Stimulated activated CD8-positive, alpha-beta memory T cell treated with anti-CD3 and anti-CD28 coated beads, Interleukin-12 subunit alpha, Interleukin-12 subunit beta, amount 100 ng/mL, for 24 hours (primary cell): Measurements from ENCODE around the gene RECQL.
"Not testable (repeated sequence)": the region's sequence is repeated elsewhere in the genome, so short reads cannot be mapped to it uniquely, and the experiment has no call there.

Source experiments
- DNase-seq: peaks from one replicate; pipeline ENCODE4 v3.0.0-alpha.2; 2020; ENCODE audit errors: extremely low read depth

The RECQL gene

DNA sequence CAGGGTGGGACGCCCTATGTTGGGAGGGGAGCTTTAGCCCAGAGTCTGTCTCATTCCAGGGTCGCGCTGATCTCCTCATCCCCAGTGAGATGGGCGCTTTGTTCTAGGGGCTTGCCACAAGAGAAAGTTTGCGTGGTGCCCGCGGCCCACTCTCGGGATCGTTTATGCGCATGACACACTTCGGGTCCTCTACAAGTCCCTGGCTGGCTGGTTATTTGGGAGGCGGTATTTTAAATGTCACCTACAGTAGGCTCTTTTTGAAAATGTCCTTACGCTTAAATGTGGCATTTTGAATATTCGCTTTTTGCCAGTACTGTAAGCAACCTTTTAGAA, 695 bp upstream of the RECQL start:
- DNase-seq, result no peak

DNA sequence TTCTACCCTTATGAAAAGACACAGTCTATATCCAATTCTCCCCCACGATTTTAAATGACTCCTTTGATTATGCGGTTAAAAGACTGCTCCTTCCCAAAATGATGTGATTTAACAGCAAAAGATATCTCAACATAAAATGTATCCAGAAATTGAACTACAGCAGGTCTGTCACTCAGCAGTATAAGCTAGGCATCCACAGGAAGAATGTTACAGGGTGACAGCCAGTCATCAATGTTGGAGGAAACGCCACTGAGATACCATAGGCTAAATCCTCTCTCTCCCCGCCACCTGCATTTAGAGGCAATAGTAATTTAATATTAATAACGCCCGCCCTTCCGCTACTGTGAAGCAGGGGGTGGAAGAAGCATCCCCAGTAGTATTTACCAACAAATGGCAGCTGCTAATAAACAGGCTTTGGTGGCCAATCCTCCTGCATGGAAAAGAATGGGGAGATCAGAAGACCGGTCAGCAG, 613 bp downstream of the RECQL start:
- DNase-seq, result no peak

DNA sequence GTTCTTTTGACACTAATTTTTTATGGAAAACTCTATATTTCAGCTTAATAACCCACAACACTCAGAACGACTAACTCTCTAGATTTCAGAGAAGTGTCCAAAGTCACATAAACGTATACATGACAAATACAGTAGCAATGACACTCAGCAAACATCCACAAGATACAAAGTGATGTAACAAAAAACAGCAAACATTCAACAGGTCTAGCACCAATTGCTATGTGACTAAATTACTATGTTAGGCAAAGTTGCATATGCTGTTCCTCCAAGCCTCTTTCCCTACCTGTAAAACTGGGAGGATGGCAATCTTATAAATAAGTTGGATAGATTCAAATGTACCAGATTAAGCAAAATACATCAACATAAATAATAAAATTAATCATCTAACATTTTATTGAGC, 1.7 kb downstream of the RECQL start:
- DNase-seq, result no peak

DNA sequence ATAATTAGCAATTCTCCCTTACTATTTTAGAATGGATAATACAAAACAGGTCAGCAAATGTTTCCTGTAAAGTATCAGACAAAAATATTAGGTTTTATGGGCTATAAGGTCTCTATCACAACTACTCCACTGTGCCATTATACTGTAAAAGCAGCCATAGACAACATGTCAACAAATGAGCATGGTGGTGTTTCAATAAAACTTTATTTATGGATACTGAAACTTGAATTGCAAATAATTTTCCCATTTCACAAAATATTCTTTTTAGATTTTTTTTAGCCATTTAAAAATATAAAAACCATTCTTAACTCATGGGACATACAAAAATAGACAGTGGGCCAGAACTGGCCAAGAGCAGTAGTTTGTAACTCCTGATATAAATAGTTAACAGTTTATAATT, 15.4 kb downstream of the RECQL start:
- no peak for DNase-seq

DNA sequence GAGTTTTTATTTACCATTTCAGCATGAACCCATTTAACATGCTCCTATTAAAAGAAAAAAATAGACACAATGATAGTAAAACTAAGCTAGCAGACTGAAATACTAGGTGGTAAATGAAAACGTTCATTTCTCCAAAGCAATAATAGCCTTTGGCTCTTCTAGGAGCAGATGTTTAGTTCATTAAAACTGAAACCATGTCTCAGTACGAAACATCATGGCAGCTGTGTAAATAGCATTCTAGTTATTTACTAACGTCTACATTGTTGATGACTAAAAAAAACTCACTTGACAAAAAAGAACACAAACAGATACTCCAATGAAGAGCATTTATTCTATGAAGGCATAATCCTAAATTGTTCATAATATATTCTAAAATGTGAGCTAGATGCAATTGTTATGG, 17.9 kb downstream of the RECQL start:
- DNase-seq, result no peak

DNA sequence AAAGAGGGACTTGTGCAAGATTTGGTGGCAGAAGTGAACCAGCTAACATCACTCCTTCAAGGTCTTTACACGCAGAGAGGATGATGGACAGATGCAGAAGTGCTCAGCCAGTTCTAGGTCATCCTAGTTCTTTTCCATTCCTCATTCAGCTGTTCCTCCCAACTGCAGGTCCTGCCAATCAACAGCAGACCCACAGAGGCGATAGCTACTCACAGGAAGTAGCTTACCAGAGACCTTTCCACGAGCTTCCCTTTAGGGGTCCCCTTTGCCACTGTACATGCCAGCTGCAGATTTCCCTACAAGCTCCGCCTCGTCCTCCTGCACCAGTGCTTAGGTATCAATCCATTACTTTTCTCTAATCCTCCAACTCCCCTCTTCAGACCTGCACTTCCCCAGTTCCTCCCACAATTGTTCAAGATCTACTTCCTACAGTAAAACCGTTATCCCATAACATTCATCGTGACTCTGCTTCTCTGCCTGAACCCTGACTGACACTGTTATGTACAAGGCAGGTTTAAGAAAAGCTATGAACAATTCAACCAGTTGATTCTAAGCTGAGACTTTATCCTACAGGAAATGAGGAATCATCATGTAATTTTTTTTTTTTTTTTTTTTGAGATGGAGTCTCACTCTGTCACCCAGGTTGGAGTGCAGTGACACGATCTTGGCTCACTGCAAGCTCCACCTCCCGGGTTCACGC, 22.5 kb downstream of the RECQL start:
- DNase-seq, result no peak

DNA sequence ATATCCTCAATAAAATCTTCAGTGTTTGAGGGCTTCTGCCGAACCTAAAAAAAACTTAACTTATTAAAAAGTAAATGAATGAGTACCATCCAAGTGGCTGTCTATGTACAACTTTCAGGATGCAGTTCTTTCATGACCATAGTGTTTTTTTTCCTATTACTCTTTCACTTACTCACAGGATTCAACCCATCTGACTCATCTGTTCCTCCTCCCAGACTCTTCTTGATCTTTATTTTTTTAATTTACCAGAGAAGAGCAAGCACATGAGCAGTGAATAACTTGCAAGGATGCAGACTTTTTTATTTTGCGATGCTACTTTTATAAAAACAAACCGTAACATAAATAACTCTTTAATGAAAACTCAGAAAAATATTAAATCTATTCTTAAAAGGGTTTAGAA, 24.5 kb downstream of the RECQL start:
- DNase-seq, result no peak

DNA sequence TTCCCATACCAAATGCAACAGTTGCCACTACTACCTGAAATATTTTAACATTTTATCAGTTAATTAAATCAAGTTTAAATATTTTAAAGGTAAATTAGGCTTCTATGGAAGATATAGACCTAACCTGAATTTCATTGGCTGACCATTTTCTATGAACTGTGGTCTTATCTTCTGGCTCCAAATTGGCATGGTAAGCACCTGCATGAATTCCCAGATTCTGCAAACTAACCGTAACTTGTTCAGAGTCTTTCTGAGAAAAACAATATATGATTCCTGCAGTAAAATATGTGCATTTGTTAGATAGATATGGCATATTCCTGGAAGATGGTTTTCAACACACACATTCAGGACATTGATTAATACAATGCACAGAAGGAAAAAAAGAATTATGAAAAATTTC, 25.9 kb downstream of the RECQL start:
- no peak for DNase-seq

DNA sequence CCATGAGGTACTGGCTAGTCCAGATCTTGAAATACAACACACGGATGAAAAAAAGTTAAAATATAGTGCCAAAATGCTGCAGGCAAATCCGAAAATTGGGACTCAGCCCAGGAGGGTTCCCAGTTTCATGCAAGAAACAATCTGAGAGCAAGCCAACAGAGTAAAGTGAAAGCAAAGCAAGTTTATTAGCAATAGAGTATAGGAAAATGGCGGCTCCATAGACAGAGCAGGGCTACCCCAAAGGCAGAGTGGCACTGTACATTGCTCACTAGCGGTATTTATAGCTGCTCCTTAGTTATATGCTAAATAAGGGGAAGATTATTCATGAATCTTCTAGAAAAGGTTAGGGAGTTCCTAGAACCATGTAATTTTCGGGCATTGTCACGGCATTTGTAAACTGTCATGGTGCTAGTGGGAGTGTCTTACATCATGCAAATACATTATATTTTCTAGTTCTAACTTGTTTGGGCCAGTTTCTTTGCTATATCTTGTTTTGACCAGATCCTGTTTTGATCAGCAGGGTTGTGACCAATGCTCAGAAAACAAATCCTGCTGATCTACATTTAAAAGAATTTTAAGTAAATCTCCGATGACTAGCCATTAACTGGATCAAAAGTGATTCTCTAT, 29.1 kb downstream of the RECQL start:
- no peak for DNase-seq

DNA sequence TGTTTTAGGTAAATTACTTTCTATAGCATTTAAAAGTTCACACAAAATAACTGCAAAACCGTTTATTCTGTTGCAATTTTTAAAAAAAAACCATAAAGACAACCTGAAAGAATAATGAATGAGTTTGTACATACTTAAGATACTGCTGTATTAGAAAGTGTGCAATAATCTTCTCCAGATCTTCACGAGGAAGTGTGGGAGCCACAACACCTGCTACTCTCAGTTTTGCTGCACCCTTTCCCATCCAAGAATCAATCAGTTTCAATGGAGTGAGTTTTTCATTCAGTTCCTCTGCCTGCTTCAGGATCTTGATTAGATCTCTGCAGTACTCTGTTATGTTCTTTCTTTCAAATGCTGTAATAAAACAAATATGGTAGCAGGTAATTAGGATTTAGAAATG, 30.1 kb downstream of the RECQL start:
- DNase-seq, result no peak

DNA sequence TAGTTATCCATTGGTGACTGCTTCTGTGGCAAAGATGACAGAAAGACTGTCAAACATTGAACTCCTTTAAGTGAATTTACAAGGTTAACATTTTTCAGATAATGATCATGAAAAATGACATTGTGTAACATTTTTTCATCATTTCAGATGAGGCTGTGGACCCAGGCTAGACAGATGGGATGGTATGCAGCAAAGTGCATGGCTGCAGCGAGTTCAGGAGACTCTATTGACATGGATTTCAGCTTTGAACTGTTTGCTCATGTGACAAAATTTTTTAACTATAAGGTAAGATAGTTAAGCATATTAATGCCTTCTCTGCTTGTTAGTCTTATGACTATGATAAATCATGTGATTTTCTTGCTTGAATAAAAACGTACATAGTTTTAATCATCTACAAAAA, 34.1 kb downstream of the RECQL start:
- DNase-seq, result not testable (repeated sequence)

DNA sequence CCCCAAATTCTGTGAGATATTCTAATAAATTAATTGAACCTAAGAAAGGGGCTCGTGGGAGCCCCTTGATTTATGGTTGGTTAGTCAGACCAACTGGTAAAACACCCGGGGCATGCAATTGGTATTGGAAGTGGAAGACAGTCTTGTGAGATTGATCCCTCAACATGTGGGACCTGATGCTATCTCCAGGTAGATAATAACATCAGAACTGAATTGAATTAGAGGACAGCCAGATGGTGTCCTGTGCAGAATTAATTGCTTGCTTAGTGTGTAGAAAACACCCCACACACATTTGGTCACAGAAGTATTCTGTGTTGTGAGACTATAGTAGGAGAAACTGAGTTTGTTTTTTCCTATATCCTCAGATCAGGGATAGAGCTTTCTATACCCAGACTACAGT, 42.0 kb downstream of the RECQL start:
- DNase-seq, result no peak

DNA sequence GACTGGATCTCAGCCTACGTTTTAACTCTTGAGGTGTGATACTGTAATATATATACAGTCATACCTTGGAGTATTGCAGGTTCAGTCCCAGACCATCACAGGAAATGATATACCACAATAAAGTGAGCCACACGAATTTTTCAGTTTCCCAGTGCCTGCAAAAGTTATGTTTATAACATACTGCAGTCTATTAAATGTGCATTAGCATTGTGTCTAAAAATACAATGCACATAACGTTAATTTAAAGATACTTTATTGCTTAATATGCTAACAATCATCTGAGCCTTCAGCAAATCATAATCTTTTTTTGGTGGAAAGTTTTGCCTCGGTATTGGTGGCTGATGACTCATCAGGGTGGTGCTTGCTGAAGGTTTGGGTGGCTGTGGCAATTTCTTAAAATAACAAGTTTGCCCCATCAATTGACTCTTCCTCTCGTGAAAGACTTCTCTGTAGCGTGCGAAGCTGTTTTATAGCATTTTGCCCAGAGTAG, 45.1 kb downstream of the RECQL start:
- no peak for DNase-seq

DNA sequence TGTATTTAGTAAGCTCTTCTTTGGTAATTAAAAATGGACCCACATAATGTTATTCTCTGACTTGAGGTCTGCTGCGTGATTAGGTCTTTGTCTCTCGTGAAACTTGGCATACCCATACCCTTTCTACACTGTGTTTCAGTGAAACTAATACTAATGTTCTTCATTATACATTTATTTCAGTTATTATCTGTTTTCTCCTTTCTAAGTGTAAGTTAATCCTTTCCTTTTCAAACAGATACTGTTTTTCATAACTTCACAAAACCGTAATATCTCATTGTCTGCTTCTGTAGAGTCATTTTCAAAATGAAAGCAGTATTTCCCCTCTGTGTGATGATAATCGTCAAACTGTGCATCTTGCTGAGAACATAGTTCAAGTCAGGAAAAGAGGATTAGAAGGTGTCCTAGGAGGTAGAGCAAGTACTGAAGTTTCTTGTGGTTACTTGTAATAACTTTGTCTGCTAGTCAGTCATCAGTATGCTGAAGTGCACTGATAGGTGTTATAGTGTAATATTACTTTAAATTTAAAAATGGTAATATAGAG, 48.1 kb downstream of the RECQL start:
- DNase-seq, result no peak

DNA sequence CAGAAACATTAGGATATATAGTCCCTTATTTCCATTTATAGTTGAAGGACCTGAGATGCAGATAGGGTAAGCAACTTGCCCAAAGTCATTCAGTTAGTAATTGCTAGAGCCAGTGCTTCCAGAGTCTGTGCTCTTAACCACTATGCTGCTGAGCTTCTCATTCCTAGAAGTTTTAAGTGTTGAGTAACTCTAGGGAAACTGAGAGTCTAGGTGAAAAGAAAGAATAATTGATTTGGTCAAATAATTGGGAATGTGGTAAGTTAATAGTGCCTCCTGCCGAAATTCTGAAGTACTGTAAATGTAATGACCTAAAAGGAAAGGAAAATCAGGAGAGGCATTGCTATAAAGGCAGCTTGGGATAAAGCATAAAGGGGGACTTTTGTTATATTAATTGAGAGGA, 49.9 kb downstream of the RECQL start:
- no peak for DNase-seq

DNA sequence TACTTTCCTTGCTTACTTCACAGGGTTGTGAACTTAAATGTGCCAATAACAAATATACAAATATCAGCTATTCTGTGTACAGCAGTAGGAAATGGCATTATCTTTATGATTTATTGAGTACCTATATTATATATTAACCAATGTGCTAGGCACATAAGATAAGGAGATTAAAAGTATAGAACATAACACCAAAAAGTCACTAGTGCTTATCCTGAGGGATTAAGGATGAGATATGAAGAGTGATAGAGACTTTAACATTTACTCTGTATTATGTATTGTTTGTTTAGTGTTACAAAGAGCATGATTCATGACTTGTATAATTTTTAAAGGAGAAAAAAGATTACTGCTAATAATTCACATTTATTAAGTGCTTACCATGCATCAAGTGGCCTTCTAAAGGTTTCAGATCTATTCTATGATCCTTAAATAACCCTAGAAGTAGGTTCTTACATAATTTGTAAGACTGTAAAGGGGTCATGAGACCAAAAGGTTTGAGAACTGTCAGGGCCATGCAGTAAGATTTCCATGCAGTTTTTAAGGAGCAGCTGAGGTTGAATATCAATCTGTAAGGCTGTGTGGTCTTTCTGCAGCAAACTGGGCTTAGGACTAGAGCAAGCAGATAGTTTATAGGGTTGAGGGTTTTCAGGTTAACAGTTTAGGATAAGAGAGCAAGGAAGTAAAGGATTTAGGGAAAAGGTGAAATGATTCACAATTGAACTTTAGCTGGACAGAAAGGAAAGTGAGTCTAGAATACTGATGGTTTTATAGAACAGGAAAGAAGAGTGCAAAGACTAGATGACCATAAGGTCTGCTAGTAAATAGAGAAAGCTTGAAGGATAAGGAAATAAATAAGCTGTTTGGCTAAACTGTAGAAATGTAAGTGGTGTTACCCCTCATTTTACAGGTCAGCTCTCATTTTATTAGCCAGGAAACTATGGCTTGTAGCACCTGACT, 57.0 kb downstream of the RECQL start:
- DNase-seq, result no peak

DNA sequence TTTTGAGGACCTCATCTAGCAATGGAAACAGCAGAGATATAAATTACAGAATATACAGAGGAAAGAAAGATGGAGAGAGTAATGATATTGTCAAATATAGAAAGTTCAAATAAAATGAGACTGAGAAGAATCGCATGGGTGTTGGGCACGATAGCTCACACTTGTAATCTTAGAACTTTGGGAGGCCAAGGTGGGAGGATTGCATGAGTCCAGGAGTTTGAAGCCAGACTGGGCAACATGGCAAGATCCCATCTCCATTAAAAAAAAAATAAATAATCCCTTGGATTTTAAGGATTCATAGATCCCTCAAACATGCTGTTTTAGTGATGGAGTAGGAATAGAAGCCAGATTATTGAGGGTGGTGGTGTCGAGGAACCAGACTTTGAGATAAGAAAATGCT, 62.1 kb downstream of the RECQL start:
- DNase-seq, result no peak

DNA sequence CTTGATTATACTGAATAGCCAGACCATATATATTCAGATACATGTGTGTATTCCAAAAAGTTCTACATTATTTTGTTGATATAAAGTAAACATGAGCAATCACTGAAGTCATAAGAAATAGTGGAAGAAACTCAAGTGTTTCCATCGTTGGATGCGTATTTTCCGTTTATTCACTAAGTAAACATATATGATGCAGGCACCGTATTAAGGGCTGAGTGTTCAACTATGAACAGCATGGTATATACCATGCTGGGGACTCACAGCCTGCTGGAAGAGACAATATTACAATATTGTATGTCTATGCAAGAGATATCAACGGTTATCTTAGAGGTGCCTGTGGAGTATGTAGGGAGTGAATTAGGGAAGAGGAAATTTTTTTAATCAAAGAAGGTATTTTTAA, 62.8 kb downstream of the RECQL start:
- DNase-seq, result no peak

DNA sequence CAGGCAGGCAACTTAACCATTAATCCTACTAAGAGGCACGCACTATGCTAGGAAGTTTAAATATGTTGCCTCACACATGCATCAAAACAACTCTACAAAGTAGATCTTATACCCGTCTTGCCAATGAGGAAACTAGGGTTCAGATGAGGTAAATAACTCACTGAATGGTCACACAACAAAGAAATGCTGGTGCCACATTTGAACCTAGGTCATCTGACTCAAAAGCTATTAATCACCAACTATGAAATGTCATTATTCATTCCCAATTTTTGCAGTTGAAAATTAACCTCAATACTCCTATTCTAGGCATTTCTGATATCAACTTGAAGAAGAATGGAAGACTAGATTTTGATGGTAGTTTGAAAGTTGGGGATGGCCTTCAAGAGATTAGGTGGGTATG, 66.7 kb downstream of the RECQL start:
- no peak for DNase-seq

DNA sequence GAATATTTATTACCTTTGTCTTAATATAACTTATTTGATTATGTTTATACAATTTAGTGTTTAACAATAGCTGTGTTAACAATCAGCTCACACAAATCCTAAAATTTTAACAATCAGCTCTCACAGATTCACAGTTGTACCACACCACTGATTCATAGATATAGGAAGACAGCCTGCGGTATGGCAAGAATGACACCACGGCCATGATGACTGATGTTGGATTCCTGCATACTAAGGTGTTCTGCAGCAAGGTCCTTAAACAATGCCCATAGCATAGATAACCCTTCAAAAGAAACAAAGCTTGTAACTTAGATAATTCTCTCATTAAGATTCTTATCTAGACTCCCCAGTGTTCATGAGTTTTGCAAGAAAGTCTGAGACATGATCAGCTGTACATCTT, 67.9 kb downstream of the RECQL start:
- DNase-seq, result no peak

DNA sequence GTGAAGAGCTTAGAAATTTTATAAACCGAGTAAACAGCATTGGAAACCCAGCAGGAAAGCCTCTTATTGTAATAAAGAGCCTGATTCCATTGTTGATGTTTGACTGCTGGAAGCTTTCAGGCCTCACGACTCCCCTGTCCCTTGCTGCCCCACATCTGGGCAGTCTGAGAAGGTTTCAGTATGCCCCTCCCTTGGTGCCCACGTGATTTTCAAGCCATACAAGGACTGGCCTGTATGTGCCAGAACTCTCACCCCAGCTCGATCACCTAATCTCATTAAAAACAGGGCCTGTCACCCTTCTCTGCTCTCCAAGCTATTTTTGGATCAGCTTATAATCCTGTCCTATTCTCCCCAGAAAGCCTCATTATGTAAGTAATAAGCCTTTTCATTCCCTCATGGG, 71.4 kb downstream of the RECQL start:
- no peak for DNase-seq

DNA sequence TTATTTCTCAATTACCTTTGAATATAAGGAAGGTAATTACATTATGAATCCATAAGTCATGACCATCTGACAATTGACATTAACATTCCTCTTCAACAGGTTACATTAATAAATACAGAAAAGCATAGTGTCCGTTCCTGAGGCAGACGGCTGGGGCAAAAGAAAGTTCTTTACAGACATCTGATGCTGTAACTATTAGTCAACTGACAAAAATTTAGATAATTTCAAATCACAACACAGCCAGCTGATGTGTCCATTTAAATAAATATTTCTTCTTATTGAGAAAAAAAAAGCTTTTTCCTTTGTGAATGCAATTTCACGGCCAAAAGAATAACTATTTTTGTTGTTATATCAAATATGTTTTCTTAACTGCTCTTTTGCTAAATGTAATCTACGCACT, 73.2 kb downstream of the RECQL start:
- DNase-seq, result no peak
